ENCODE measurements around the gene TSHZ1. TPM values are rescaled to one million over a fixed set of nuclear protein-coding genes. Genes with fewer than 3 reads are reported as not detected.
"Not testable (repeated sequence)": the region's sequence is repeated elsewhere in the genome, so short reads cannot be mapped to it uniquely, and the experiment has no call there.

The TSHZ1 gene
- polyA plus RNA-seq, 1 donor from 2014 or later, result 3.5 TPM

DNA sequence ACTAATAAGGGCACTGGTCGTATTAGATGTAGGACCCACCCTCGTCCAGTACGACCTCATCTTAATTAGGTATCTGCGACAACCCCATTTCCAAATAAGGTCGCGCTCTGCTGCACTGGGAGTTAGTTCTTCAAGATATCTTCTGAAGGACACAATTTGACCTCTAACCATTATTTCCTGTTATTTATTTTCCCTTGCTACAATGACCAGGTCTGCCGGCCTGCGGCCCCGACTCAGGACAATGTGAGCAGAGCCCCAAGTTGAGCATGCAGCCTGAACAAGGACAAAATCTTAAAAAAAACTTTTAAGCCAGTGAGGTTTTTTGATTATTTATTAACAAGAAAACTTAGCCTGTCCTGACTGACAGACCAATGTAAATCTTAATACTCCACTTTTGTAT, 109.3 kb downstream of the TSHZ1 start:
- H3K4me1 Mint-ChIP-seq, result peaks cover 0 to 2% (median 0%) of the 10 kb centered on the region in 3 donors
- no peak overlapping the region for H3K27ac Mint-ChIP-seq

DNA sequence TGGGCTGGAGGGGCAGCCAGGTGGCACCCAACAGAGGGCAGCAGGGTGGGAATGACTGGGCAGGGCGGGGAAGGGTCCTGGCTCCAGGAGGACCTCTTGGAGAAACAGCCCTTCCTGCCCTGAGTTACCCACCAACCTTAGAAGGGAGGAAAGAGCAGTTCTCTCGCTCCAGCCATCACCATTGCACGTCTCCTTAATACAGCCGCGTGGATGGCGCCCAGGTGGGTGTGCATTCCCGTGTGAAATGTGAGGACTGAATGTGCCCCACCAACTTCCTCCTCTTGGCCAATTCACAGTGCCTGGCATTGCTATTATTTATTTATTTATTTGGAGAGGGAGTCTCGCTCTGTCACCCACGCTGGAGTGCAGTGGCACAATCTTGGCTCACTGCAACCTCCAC, 109.9 kb downstream of the TSHZ1 start:
- Mint-ChIP-seq H3K9me3 (peaks cover 0 to 6% (median 2%) of the 10 kb centered on the region in 3 donors), H3K4me3 (no peak overlapping the region), H3K4me1 (peaks cover 0 to 2% (median 0%) of the 10 kb centered on the region in 3 donors), H3K36me3 (no peaks in the 10 kb centered on the region), H3K27me3 (peaks cover 8% of the 10 kb centered on the region), H3K27ac (no peak overlapping the region)

More for the DNA sequence above, 109.3 kb downstream of the TSHZ1 start:
- Mint-ChIP-seq H3K27me3 (peaks cover 8% of the 10 kb centered on the region), H3K9me3 (peaks cover 0 to 4% (median 0%) of the 10 kb centered on the region in 3 donors), H3K36me3 (no peaks in the 10 kb centered on the region), H3K4me3 (no peak overlapping the region)

DNA sequence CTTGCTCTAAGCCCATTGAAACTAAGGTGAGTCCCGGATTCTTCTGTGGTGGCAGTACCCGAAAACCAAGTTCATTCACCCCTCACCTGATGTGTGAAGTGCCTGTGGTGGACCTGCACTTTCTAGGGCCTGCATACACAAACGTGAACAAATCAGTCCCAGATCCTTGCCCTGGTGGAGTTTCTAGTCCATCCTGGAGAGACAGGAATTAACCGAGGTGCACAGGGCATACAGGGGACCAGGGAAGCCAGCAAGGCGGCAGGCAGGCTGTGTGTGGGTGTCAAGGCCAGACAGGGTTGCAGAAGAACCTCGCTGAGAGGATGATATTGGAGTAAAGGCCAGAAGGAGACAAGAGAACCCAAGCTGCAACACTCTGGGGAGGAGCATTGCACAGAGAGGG, 110.8 kb downstream of the TSHZ1 start:
- no peak overlapping the region for H3K27ac Mint-ChIP-seq

DNA sequence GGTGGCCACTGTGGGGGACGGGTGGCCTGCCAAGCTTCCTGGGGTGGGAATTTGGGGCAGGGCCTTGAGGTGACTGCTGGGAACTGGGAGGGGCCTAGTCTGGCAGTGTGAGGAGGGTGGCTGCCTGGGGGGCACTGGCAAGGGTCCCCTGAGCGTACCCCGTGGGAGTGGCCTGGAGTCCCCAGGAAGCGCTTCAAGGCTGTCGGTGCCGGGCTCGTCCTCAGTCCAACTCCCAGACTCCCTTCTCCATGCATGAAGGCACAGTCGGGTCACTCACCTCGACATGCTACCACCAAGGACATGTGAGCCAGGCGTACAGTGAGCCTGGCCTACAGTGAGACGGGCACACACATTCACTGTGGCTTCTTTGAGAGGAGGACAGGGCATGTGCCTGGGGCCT, 111.6 kb downstream of the TSHZ1 start:
- Mint-ChIP-seq H3K9me3 (peaks cover 0 to 21% (median 8%) of the 10 kb centered on the region in 3 donors), H3K36me3 (no peaks in the 10 kb centered on the region), H3K27ac (no peak overlapping the region), H3K4me3 (no peak overlapping the region), H3K4me1 (peaks cover 0 to 2% (median 0%) of the 10 kb centered on the region in 3 donors), H3K27me3 (peaks cover 9% of the 10 kb centered on the region)

More for the DNA sequence above, 110.8 kb downstream of the TSHZ1 start:
- H3K4me1 Mint-ChIP-seq, result peaks cover 0 to 2% (median 0%) of the 10 kb centered on the region in 3 donors
- H3K36me3 Mint-ChIP-seq, result no peaks in the 10 kb centered on the region
- H3K27me3 Mint-ChIP-seq, result peaks cover 10% of the 10 kb centered on the region
- H3K9me3 Mint-ChIP-seq, result peaks cover 0 to 15% (median 5%) of the 10 kb centered on the region in 3 donors
- H3K4me3 Mint-ChIP-seq, result no peak overlapping the region

DNA sequence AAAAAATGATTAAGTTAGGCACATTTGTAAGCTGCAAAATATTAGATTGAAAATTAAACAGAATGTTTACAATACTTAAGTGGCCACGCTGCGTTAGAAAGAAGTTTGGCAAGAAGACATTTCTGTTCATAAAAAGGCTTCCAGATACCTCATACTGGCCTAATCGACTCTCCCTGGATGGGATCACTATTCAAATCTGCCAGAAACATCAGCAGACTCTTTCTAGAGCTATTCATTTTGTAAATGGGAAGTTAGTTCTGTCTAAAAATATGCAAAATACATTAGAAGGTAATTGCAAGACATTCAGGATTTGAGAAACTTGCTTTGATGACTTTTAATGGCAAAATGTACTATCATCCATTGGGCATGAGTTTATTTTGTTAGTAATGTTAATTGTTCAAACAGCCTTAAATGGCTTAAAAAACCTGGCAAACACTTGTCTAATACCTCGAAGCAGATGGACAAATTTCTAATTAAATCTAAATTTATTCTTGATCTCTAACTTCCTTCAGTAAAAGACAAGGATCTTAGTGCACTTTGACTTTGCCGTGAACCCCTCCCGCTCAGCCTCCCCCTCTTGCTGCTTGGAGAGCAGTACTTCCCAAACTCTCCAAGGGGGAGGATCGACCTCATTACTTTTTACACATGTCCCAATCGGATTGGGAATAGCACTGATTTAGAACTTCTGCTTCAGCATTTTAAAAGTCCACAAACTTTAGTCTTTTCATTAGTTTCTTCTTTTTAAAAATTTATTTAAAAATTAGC, 113.4 kb downstream of the TSHZ1 start:
- no peak overlapping the region for H3K27ac Mint-ChIP-seq
- H3K36me3 Mint-ChIP-seq, result no peaks in the 10 kb centered on the region
- peaks cover 8% of the 10 kb centered on the region for H3K27me3 Mint-ChIP-seq
- no peaks in the 10 kb centered on the region for H3K4me1 Mint-ChIP-seq
- H3K4me3 Mint-ChIP-seq, result no peak overlapping the region
- H3K9me3 Mint-ChIP-seq, result peaks cover 2 to 27% (median 12%) of the 10 kb centered on the region in 3 donors

DNA sequence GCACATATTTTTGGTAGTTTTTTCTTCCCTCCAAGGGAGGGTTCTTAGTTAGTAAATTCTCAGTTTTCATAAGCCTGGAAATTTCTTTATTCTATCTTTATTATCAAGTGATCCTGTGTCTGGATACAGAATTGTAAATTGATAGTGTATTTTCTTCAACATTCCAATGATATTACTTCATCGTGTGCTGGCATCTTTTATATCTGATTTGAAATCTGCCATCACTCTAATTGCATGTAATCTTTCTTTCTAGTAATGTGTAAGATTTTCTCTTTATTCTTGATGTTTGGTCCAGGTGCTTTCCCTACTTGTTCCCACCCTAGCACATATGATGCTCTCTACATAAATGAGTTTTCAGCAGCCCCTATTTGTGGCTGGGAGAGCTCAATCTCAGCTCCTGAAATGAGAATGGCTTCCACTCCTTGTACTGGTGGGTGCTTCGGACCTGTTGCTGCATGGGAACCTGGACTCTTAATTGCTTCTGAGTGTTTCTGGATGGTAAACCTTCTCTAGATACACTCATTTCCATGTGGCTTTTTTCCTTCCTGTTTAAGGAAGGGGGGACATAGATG, 114.2 kb downstream of the TSHZ1 start:
- H3K4me3 Mint-ChIP-seq, result no peak overlapping the region
- H3K27me3 Mint-ChIP-seq, result peaks cover 7% of the 10 kb centered on the region
- no peaks in the 10 kb centered on the region for H3K36me3 Mint-ChIP-seq
- H3K4me1 Mint-ChIP-seq, result no peaks in the 10 kb centered on the region
- no peak overlapping the region for H3K27ac Mint-ChIP-seq
- H3K9me3 Mint-ChIP-seq, result peaks cover 2 to 27% (median 12%) of the 10 kb centered on the region in 3 donors

DNA sequence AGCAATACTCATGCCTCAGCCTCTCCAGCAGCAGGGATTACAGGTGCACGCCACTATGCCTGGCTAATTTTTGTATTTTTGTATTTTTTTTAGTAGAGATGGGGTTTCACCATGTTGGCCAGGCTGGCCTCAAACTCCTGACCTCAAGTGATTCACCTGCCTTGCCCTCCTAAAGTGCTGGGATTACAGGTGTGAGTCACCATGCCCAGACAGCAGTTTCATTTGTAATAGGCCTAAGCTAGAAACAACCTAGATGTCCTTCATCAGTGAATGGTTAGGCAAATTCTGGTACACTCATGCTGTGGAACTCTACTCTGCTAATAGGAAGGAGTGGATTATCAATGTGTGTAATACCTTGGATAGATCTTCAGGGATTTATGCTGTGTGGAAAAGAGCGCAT, 119.2 kb downstream of the TSHZ1 start:
- H3K4me1 Mint-ChIP-seq, H3K36me3 Mint-ChIP-seq, H3K27ac Mint-ChIP-seq, H3K4me3 Mint-ChIP-seq, H3K27me3 Mint-ChIP-seq: not testable (repeated sequence)
- H3K9me3 Mint-ChIP-seq, result peaks cover 2 to 27% (median 10%) of the 10 kb centered on the region in 3 donors

DNA sequence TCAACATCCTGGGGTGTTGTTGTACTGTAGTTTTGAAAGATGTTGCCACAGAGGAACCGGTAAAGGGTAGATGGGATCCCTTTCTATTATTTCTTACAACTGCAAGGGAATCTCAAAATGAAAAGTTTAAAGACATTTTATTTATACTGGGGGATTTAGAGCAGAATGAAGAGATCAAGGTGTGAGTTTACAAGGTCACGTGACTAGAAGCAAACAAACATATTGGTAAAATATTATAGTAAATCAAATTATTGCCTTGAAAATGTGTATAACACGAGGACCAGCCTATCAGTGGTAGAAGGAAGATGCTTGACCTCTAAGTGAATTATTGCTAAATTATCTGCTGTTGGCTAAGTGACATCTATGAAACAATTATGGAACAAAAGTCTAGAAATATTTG, 119.7 kb downstream of the TSHZ1 start:
- H3K36me3 Mint-ChIP-seq, result peaks cover 2% of the 10 kb centered on the region
- peaks cover 2% of the 10 kb centered on the region for H3K27me3 Mint-ChIP-seq
- no peak overlapping the region for H3K4me3 Mint-ChIP-seq
- no peak overlapping the region for H3K27ac Mint-ChIP-seq
- H3K4me1 Mint-ChIP-seq, result no peaks in the 10 kb centered on the region
- peaks cover 2 to 23% (median 10%) of the 10 kb centered on the region in 3 donors for H3K9me3 Mint-ChIP-seq

DNA sequence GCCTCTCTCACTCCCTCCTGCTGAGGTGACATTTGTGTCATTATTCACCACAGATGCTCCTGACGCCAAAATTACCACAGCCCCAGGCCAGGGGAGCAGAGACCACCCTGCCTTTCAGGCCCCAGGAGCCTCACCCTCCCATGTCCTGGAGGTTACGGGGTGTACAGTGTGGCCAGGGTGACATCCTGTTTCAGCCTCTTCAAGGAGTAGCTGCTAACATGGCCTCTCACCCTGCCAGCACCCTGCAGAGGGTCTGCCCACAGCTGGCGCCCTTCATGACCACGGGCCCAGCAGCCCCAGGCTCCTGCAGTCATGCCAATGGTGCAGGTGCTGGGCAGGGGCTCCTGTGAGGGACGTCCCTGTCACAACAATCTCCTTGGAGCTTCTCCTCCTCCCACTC, 124.3 kb downstream of the TSHZ1 start:
- Mint-ChIP-seq H3K36me3 (peaks cover 2% of the 10 kb centered on the region), H3K4me1 (no peaks in the 10 kb centered on the region), H3K9me3 (no peaks in the 10 kb centered on the region), H3K27me3 (no peaks in the 10 kb centered on the region), H3K27ac (no peak overlapping the region), H3K4me3 (no peak overlapping the region)

DNA sequence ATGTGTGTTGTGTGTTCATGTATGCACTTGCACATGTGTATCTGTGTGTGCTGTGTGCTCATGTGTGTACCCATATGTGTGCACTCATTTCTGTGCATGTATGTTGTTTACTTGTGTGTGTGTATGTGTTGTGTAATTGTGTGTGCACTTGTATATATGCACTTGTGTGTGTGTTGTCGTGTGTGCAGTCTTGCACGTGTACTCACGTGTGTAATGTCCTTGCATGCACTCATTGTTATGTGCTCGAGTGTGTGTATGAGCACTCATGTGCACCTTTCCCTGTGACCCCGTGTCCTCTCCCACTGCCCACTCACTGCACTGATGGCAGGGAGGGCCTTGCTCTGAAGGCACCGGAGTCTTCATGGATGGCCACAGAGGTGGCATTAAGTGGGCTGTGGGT, 124.9 kb downstream of the TSHZ1 start:
- Mint-ChIP-seq H3K27ac (no peak overlapping the region), H3K36me3 (peaks cover 2% of the 10 kb centered on the region), H3K27me3 (no peaks in the 10 kb centered on the region), H3K4me3 (no peak overlapping the region), H3K9me3 (no peaks in the 10 kb centered on the region), H3K4me1 (no peaks in the 10 kb centered on the region)

DNA sequence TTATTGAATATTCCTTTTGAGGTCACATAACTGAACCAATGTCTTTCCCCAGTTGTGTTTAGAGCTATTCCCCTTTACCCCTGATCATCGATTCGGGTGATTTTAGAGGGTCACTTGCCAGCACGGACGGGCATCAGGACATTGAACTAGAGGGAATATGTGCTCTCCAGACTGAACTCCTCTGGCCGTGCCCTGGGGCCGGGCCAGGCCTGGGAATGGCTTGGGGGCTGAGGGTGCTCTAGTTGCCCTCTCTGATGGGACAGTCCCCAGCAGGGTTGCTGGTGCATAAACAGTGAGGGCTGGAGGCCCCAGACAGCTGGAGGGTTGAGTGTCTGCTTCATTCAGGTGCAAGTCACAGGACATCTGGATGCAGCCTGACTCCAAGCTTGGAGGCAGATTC, 126.2 kb downstream of the TSHZ1 start:
- H3K27me3 Mint-ChIP-seq, result no peaks in the 10 kb centered on the region
- H3K36me3 Mint-ChIP-seq, result peaks cover 2% of the 10 kb centered on the region
- H3K27ac Mint-ChIP-seq, result no peak overlapping the region
- no peak overlapping the region for H3K4me3 Mint-ChIP-seq
- H3K9me3 Mint-ChIP-seq, result no peaks in the 10 kb centered on the region
- H3K4me1 Mint-ChIP-seq, result no peaks in the 10 kb centered on the region

DNA sequence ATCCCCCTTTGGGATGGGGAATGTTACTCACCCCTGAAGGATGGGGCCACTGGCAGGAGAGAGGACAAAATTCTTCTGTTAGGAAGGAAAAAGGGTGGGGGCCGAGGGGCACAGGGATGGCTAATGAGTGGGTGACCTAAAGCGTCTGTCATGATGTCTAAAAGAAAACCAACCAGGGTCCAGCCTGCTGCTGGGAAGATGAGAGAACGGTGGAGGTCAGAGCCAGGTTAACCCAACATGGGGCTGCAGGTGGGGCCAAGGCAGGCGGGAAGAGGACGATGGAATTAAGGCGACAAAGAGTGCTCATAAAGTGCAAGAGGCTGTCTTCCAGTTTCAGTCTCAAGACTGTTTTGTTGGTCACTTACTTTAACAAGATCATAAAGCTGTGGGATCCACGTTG, 126.8 kb downstream of the TSHZ1 start:
- Mint-ChIP-seq H3K36me3 (peaks cover 2% of the 10 kb centered on the region), H3K9me3 (no peaks in the 10 kb centered on the region), H3K27ac (no peak overlapping the region), H3K4me1 (no peaks in the 10 kb centered on the region), H3K27me3 (no peaks in the 10 kb centered on the region), H3K4me3 (no peak overlapping the region)

DNA sequence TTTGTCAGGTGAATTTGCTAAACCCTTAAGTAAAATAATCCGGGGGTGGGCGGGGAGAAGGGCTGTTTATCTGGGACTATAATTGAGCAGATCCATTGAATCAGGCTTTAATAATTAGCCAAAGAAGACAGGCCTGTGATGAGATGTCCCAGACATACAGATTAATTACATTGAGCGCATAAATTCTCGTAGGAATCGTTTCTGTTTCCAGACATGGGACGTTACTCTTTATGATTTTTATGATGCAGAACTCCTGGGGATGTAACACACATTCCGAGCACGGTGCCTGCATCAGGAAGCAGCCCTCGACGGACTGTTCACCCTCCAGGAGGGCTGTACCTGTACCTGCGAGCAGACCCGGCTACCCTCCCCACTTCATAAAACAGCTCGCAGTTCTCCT, 128.0 kb downstream of the TSHZ1 start:
- H3K4me3 Mint-ChIP-seq, result no peak overlapping the region
- no peaks in the 10 kb centered on the region for H3K36me3 Mint-ChIP-seq
- H3K4me1 Mint-ChIP-seq, result no peaks in the 10 kb centered on the region
- H3K9me3 Mint-ChIP-seq, result no peaks in the 10 kb centered on the region
- H3K27me3 Mint-ChIP-seq, result no peaks in the 10 kb centered on the region
- no peak overlapping the region for H3K27ac Mint-ChIP-seq
